H9 (cell line): Measurements from ENCODE around the gene ITPR3. TPM values are rescaled to one million over a fixed set of nuclear protein-coding genes. Genes with fewer than 3 reads are reported as not detected.

Experiments used
- DNase-seq: peaks from one replicate; pipeline ENCODE4 v3.0.0-alpha.2; 2017
- H2AFZ ChIP-seq: one replicate; pipeline ENCODE4 v1.6.1; 2013; ENCODE audit warnings: mild to moderate bottlenecking, low read length, control low read depth, moderate library complexity
- H2AK5ac ChIP-seq: 2 replicates; pipeline ENCODE4 v1.6.1; 2013; ENCODE audit warnings: low read length, control low read depth, mixed read lengths; ENCODE audit not compliant: insufficient read length
- H2BK120ac ChIP-seq: one replicate; pipeline ENCODE4 v1.6.1; 2013; ENCODE audit warnings: low read depth, mild to moderate bottlenecking, low read length, control low read depth, inconsistent platforms; ENCODE audit not compliant: poor library complexity, severe bottlenecking
- H2BK12ac ChIP-seq: 2 replicates; pipeline ENCODE4 v1.6.1; 2013; ENCODE audit warnings: low read length, control low read depth, mixed read lengths, low read depth; ENCODE audit not compliant: insufficient read length
- H2BK15ac ChIP-seq: 2 replicates; pipeline ENCODE4 v1.6.1; 2013; ENCODE audit warnings: low read depth, low read length, control low read depth
- H2BK20ac ChIP-seq: one replicate; pipeline ENCODE4 v1.6.1; 2013; ENCODE audit warnings: low read depth, mild to moderate bottlenecking, low read length, control low read depth, inconsistent platforms; ENCODE audit not compliant: poor library complexity, severe bottlenecking
- H2BK5ac ChIP-seq: 2 replicates; pipeline ENCODE4 v1.6.1; 2013; ENCODE audit warnings: low read length, control low read depth, mixed read lengths; ENCODE audit not compliant: insufficient read length
- H3K14ac ChIP-seq: 2 replicates; pipeline ENCODE4 v1.6.1; 2013; ENCODE audit warnings: low read length, control low read depth; ENCODE audit not compliant: insufficient read depth
- H3K18ac ChIP-seq: 2 replicates; pipeline ENCODE4 v1.6.1; 2013; ENCODE audit warnings: low read depth, mild to moderate bottlenecking, mixed read lengths, low read length, control low read depth; ENCODE audit not compliant: insufficient read length
- H3K23ac ChIP-seq: 2 replicates; pipeline ENCODE4 v1.6.1; 2013; ENCODE audit warnings: low read length, control low read depth, mixed read lengths, low read depth; ENCODE audit not compliant: insufficient read length
- H3K23me2 ChIP-seq: 2 replicates; pipeline ENCODE4 v1.6.1; 2013; ENCODE audit warnings: low read depth, mild to moderate bottlenecking, mixed read lengths, low read length, control low read depth; ENCODE audit not compliant: insufficient read length, poor library complexity, severe bottlenecking
- H3K27ac ChIP-seq: 2 replicates; pipeline ENCODE4 v1.5.1; 2013; ENCODE audit warnings: low read length, control low read depth, mixed read lengths, low read depth; ENCODE audit not compliant: insufficient read length
- H3K27me3 ChIP-seq: 2 replicates; pipeline ENCODE4 v1.6.1; 2013; ENCODE audit warnings: low read length, control low read depth, inconsistent platforms; ENCODE audit not compliant: insufficient read depth
- H3K4ac ChIP-seq: 2 replicates; pipeline ENCODE4 v1.6.1; 2013; ENCODE audit warnings: low read depth, mild to moderate bottlenecking, control low read depth, inconsistent platforms, low read length, moderate library complexity
- H3K4me1 ChIP-seq: 2 replicates; pipeline ENCODE4 v1.6.1; 2013; ENCODE audit warnings: low read length, control low read depth, inconsistent platforms; ENCODE audit not compliant: insufficient read depth
- H3K4me2 ChIP-seq: 2 replicates; pipeline ENCODE4 v1.6.1; 2013; ENCODE audit warnings: low read length, control low read depth, mixed read lengths; ENCODE audit not compliant: insufficient read length, insufficient read depth
- H3K56ac ChIP-seq: 2 replicates; pipeline ENCODE4 v1.6.1; 2013; ENCODE audit warnings: low read depth, mild to moderate bottlenecking, mixed read lengths, low read length, control low read depth; ENCODE audit not compliant: insufficient read length
- H3K79me1 ChIP-seq: 2 replicates; pipeline ENCODE4 v1.6.1; 2013; ENCODE audit warnings: low read depth, mild to moderate bottlenecking, moderate library complexity, low read length, control low read depth, inconsistent platforms; ENCODE audit not compliant: insufficient read depth, poor library complexity, severe bottlenecking
- H3K79me2 ChIP-seq: 2 replicates; pipeline ENCODE4 v1.6.1; 2013; ENCODE audit warnings: low read length, control low read depth, inconsistent platforms; ENCODE audit not compliant: insufficient read depth
- H3K9ac ChIP-seq: 2 replicates; pipeline ENCODE4 v1.6.1; 2013; ENCODE audit warnings: low read length, control low read depth, mixed read lengths; ENCODE audit not compliant: insufficient read length; ENCODE audit errors: extremely low read depth
- H3K9me3 ChIP-seq: one replicate; pipeline ENCODE4 v1.6.1; 2013; ENCODE audit warnings: low read depth, low read length, inconsistent platforms; ENCODE audit not compliant: control insufficient read depth
- H3T11ph ChIP-seq: one replicate; pipeline ENCODE4 v1.6.1; 2013; ENCODE audit warnings: mild to moderate bottlenecking, low read length, control low read depth, inconsistent platforms
- H4K20me1 ChIP-seq: one replicate; pipeline ENCODE4 v1.6.1; 2013; ENCODE audit not compliant: control insufficient read depth, insufficient read length, insufficient read depth
- H4K5ac ChIP-seq: 2 replicates; pipeline ENCODE4 v1.6.1; 2013; ENCODE audit warnings: low read depth, mild to moderate bottlenecking, mixed read lengths, low read length, control low read depth; ENCODE audit not compliant: insufficient read length
- H4K8ac ChIP-seq: replicated peaks from 2 replicates; pipeline ENCODE4 v1.6.1; 2013; ENCODE audit warnings: low read length, control low read depth, mixed read lengths, low read depth; ENCODE audit not compliant: insufficient read length
- H4K91ac ChIP-seq: 2 replicates; pipeline ENCODE4 v1.6.1; 2013; ENCODE audit warnings: low read depth, mild to moderate bottlenecking, moderate library complexity, mixed read lengths, low read length, control low read depth; ENCODE audit not compliant: insufficient read length
- H3K27ac Mint-ChIP-seq, 3 experiments: 2 replicates in 2 of 3; 3 replicates in 1 of 3; pipeline ENCODE4 v1.8.0; 2020 to 2021; ENCODE audit warnings: mixed read lengths in 3 of 3, mild to moderate bottlenecking in 1 of 3, moderate library complexity in 1 of 3
- H3K27me3 Mint-ChIP-seq: 2 replicates; pipeline ENCODE4 v1.8.0; 2021; ENCODE audit warnings: low read depth, mild to moderate bottlenecking, moderate library complexity, mixed read lengths
- H3K36me3 Mint-ChIP-seq, 3 experiments: 2 replicates in 2 of 3; 3 replicates in 1 of 3; pipeline ENCODE4 v1.8.0; 2020 to 2021; ENCODE audit warnings: low read depth in 3 of 3, mixed read lengths in 3 of 3; ENCODE audit not compliant: insufficient read depth in 1 of 3
- H3K4me1 Mint-ChIP-seq, 2 experiments: 2 replicates each; pipeline ENCODE4 v1.8.0; 2020; ENCODE audit warnings: mixed read lengths in 2 of 2
- H3K4me3 Mint-ChIP-seq, 2 experiments: 2 replicates in 1 of 2; 3 replicates in 1 of 2; pipeline ENCODE4 v1.8.0; 2020 to 2021; ENCODE audit warnings: mild to moderate bottlenecking in 2 of 2, mixed read lengths in 2 of 2, moderate library complexity in 1 of 2
- H3K9me3 Mint-ChIP-seq, 2 experiments: 2 replicates in 1 of 2; 3 replicates in 1 of 2; pipeline ENCODE4 v1.8.0; 2020; ENCODE audit warnings: mild to moderate bottlenecking in 2 of 2, mixed read lengths in 2 of 2, moderate library complexity in 1 of 2
- CTCF ChIP-seq: fragments of 200-600 bp; sonication (generic); conservative IDR thresholded peaks from 3 replicates; pipeline ENCODE4 v1.8.0; 2021; ENCODE audit warnings: antibody characterized with exemption, mild to moderate bottlenecking
- WGBS: extraction: QIAGEN DNeasy Blood & Tissue Kit; methylation state at CpG from one replicate; pipeline ENCODE4 v1.1.7; 2013; ENCODE audit warnings: missing lambda C conversion rate, low lambda C conversion rate, mixed read lengths; ENCODE audit not compliant: insufficient read length; ENCODE audit errors: extremely low coverage; 5-methylcytosine and 5-hydroxymethylcytosine counted together
- total RNA-seq: library from RNA; stranded (reverse); gene quantifications from 2 replicates; pipeline ENCODE4 v1.2.1, GENCODE V29; 2021

The ITPR3 gene
- total RNA-seq, 1 experiment from 2014 or later = 40.3 TPM

- Mint-ChIP-seq H3K36me3 (peaks cover 31 to 78% (median 62%) of the 10 kb centered on the region in 3 experiments), H3K27ac (no peak overlapping the region)
- DNase-seq = no peak
Measured at GRCh38 chr6:33675968-33676367, 54.8 kb downstream of the ITPR3 start.

More at GRCh38 chr6:33675968-33676367, 54.8 kb downstream of the ITPR3 start:
- H4K91ac ChIP-seq = no peak overlapping the region
- no peak overlapping the region for H4K8ac ChIP-seq
- H3K14ac ChIP-seq = no peak overlapping the region
- Mint-ChIP-seq H3K4me3 (no peak overlapping the region), H3K27me3 (no peaks in the 10 kb centered on the region; the same call in 1 of the 2 replicates), H3K4me1 (peaks cover 0 to 9% of the 10 kb centered on the region in 2 experiments; a peak in 2 of 4 replicates), H3K9me3 (no peaks in the 10 kb centered on the region)
- H3K79me2 ChIP-seq = no peaks in the 10 kb centered on the region
- H3K9me3 ChIP-seq = no peaks in the 10 kb centered on the region
- H3K4me2 ChIP-seq = no peak overlapping the region
- WGBS = no CpG with 5 or more reads among the region's 7 CpGs
- no peak overlapping the region for H4K5ac ChIP-seq
- H2BK15ac ChIP-seq = no peak overlapping the region
- H2BK20ac ChIP-seq = no peak overlapping the region
- no peak overlapping the region for H2AK5ac ChIP-seq
- no peaks in the 10 kb centered on the region for H3K79me1 ChIP-seq
- no peak for TF ChIP-seq CTCF
- no peak overlapping the region for H3K18ac ChIP-seq
- H2AFZ ChIP-seq = no peak overlapping the region
- H3T11ph ChIP-seq = no peak overlapping the region
- no peaks in the 10 kb centered on the region for H4K20me1 ChIP-seq
- no peak overlapping the region for H2BK5ac ChIP-seq
- no peak overlapping the region for H3K23ac ChIP-seq
- no peaks in the 10 kb centered on the region for H3K27me3 ChIP-seq
- H3K4ac ChIP-seq = no peak overlapping the region
- no peak overlapping the region for H2BK120ac ChIP-seq
- H3K27ac ChIP-seq = no peak overlapping the region
- H3K23me2 ChIP-seq = no peaks in the 10 kb centered on the region
- no peak overlapping the region for H3K56ac ChIP-seq
- H3K4me1 ChIP-seq = no peaks in the 10 kb centered on the region
- no peak overlapping the region for H2BK12ac ChIP-seq
- H3K9ac ChIP-seq = no peak overlapping the region
